ENCODE measurements around the gene LEUTX.

DNA sequence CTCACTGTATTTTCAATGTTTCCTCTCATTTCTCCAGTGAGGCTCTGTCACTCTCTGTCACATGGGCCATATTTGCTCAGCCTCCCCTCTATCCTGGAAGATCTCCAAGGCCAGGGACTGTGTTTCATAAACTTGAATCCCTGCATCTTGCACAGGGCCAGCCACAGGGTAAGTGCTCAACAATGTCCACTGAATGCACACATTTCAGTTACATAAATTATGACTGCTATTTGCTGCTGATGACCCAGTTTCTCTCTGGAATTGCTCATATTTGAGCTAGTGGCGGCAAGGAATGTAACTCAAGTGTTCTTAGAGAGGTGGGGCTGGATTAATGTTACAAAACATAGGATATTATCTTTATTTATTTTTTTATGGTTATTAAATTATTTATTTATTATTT is 47.0 kb upstream of the LEUTX start:
- TF ChIP-seq, protein P1, sequence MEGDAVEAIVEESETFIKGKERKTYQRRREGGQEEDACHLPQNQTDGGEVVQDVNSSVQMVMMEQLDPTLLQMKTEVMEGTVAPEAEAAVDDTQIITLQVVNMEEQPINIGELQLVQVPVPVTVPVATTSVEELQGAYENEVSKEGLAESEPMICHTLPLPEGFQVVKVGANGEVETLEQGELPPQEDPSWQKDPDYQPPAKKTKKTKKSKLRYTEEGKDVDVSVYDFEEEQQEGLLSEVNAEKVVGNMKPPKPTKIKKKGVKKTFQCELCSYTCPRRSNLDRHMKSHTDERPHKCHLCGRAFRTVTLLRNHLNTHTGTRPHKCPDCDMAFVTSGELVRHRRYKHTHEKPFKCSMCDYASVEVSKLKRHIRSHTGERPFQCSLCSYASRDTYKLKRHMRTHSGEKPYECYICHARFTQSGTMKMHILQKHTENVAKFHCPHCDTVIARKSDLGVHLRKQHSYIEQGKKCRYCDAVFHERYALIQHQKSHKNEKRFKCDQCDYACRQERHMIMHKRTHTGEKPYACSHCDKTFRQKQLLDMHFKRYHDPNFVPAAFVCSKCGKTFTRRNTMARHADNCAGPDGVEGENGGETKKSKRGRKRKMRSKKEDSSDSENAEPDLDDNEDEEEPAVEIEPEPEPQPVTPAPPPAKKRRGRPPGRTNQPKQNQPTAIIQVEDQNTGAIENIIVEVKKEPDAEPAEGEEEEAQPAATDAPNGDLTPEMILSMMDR (IDR thresholded peaks at IDR 0.05) = no peak
- TF ChIP-seq SIN3A (IDR thresholded peaks at IDR 0.05; ENCODE audit: borderline replicate concordance, insufficient read depth, low read depth, low read length) (no peak), POLR2AphosphoS5 (IDR thresholded peaks at IDR 0.05; ENCODE audit: low read depth, low read length) (no peak), TCF7L2 (IDR thresholded peaks at IDR 0.05; ENCODE audit: low read depth, low read length) (no peak)
- TF ChIP-seq, protein P2, sequence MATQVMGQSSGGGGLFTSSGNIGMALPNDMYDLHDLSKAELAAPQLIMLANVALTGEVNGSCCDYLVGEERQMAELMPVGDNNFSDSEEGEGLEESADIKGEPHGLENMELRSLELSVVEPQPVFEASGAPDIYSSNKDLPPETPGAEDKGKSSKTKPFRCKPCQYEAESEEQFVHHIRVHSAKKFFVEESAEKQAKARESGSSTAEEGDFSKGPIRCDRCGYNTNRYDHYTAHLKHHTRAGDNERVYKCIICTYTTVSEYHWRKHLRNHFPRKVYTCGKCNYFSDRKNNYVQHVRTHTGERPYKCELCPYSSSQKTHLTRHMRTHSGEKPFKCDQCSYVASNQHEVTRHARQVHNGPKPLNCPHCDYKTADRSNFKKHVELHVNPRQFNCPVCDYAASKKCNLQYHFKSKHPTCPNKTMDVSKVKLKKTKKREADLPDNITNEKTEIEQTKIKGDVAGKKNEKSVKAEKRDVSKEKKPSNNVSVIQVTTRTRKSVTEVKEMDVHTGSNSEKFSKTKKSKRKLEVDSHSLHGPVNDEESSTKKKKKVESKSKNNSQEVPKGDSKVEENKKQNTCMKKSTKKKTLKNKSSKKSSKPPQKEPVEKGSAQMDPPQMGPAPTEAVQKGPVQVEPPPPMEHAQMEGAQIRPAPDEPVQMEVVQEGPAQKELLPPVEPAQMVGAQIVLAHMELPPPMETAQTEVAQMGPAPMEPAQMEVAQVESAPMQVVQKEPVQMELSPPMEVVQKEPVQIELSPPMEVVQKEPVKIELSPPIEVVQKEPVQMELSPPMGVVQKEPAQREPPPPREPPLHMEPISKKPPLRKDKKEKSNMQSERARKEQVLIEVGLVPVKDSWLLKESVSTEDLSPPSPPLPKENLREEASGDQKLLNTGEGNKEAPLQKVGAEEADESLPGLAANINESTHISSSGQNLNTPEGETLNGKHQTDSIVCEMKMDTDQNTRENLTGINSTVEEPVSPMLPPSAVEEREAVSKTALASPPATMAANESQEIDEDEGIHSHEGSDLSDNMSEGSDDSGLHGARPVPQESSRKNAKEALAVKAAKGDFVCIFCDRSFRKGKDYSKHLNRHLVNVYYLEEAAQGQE (IDR thresholded peaks at IDR 0.05; ENCODE audit: insufficient read depth in 1 of 2, low read depth in 2 of 2, low read length in 1 of 2) = no peak

Measured in Panc1 (cell line).